Dermis microvascular lymphatic vessel endothelial cell (primary cell): ENCODE results near the gene POFUT2. TPM values are rescaled to one million over a fixed set of nuclear protein-coding genes. Genes with fewer than 3 reads are reported as not detected.

Source experiments
- DNase-seq, 2 donors: peaks; one replicate each; pipeline versions ENCODE4 v3.0.0 to v3.0.0-alpha.2; 2010; ENCODE audit warnings: low read depth in 2 of 2
- total RNA-seq: library from RNA; depleted of rRNA; stranded (reverse); fragments of >200 nt; gene quantifications from 2 replicates; pipeline ENCODE4 v1.2.1, GENCODE V29; 2014

Gene POFUT2
- total RNA-seq, 1 donor from 2014 or later, result 11.4 TPM

DNA sequence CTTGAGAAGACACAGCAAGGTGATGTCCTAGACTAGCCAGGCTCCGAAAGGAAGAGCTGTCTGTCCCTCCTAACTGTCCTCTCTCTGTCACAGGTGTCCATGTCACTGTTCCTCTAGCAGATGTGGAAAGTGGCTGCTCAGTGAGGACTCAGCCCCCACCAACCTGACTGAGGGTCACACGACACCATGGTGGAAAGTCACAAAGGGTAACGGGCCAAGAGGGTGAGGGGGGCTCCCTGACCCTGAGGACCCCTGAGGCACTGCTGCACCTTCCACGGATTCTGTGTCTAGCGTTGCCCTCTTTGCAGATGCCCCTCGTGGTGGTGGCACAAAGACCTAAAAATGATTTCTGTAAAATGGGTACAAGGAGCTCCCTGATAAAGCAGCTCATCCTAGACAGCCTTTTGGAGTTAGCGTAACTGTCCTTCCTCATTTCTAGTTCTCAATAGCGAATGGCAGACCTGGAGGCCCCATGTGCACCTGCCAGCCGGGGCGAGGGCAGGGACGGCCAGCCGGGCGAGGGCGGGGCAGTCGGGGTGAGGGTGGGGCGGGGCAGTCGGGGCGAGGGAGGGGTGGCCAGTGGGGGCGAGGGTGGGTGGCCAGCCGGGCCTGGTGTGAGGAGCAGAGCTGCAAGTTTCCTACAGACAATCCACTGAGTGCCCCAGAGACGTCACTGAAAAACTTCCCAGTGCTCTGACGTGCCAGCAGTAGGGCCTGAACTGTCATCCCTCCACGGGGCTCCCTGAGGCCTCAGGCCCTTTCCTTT, 23.4 kb downstream of the POFUT2 start:
- DNase-seq, result no peak

DNA sequence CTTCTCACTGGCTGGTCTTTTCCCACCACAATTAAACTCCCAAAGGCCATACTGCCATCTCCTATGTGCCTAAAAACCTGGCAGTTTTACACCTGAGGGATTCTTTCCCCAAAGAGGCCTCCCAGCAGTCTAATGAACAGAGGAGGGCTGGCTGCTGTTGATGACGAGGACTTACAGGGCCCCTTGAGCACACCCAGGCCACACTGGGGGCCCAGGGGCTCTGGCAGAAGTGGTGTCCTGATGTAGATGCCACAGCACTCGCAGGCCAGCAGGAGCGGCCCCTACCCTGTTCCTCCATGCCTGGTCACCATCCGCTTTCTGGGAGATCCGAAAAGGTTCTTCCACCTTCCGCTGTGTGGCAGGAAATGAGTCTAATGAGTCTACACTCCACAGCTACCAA, 24.2 kb downstream of the POFUT2 start:
- DNase-seq, result no peak

DNA sequence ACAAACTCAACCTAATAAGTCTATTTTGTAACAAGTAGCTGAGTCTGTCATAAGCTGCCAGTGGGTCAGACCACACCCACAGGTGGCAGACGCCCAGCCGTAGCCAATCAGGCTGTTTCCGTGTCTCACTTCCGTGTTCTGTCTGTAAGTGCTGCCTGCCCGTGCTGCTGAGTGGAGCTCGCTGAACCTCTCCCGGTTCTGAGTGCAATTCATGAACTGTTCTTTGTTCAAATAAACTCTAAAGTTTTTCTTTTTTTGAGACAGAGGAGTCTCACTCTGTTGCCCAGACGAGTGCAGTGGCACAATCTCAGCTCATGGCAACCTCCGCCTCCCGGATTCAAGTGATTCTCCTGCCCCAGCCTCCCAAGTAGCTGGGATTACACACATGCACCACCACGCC, 25.1 kb downstream of the POFUT2 start:
- peak in 1 of 2 donors; percentile 22 for DNase-seq

DNA sequence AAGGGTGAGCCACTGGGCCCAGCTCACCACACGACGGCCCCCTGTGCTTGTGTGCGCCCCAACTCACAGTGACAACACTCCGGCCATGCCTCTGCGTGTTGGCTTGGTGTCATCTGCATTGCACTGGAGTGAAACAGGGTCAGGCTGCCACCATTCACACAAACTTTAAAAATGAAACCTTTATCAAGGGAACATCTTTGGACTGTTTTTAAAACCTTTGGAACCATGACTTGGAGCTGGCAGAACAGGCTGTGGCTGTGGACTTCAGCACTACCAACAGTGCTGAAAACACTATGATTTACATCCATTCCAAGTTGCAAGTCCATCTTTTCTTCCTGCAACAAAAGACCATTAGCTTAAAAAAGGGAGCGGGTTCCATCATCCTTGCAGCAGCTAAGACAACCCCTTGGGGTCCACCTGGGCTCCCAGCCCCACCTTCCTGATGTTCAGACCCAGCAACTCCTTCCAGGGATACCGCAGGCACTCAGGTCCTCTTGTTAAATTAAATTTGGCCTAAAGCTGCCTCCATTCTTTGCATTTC, 25.6 kb downstream of the POFUT2 start:
- DNase-seq, result no peak

DNA sequence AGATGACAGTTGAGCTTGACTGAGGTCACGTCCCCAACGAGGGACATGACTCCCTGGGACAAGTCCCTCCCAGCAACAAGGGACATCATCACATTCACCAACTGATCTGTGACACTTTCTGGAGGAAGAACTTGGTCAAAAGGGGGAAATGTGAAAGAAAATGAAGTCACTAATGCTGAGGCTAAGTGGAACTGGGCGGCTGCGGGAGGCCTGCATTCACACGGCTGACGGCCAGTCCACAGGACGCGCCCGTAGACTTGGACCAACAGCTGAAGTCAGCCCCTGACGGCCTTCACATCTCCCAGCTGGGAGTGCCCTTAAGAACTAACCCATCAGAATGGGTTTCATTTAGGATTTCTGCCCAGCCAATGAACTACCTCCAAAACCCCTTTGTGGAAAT, 26.6 kb downstream of the POFUT2 start:
- DNase-seq, result no peak

DNA sequence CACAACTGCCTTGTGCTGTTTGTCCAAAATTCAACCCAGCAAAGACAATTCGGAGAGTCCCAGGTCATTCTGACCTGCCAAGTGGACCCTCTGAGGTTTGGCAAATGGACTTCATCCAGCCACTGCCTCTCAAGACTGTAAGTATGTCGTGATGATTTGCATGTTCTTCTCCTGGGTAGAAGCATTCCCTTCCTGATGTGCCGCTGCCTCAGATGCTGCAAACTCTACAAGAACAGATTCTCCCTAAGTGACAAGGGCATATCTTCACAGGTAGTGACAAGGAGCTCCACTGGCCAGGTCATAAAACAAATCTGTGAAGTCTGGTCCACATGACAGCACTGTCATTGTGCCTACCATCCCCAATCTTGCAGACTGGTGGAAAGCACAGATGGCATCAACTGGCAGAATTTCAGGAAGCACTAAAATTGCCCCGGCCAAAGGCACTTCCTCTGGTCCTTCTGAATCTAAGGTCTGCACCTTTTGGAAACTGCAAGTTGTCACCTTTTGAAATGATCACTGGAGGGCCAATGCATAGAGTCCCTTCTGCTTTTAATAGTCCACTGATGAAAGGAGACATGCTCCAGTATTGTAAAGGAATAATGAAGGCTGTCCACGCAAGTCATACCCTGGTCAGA, 27.4 kb downstream of the POFUT2 start:
- no peak for DNase-seq

DNA sequence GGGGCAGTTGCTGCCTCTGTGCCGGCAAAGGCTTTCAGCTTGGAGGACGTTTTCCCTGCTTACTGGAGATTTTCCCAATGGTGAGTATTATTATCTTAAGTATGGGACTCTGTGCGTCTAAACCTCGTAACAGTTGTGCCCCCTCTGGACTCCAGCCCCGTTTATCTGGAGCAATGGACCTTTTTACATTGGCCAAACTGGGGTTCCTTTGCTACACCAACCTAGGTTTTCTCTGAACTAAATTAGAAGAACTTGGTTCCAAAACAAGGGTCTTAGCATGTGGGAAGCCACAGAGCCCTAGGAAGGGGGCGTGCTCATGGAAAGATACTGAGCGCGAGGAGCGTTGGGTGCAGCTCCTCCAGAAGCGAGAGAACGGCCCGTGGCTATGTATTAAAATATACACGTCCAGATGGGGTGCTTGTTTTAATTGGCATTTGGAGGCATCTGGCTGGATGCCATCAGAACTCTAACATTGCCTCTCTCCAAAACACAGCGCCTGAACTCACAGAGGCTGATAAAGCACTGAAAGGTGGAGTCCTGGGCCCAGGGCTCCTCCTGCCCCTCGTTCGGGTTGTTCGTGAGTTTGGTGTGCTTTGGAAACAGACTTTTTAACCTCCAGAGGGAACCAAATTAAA, 28.4 kb downstream of the POFUT2 start:
- no peak for DNase-seq

DNA sequence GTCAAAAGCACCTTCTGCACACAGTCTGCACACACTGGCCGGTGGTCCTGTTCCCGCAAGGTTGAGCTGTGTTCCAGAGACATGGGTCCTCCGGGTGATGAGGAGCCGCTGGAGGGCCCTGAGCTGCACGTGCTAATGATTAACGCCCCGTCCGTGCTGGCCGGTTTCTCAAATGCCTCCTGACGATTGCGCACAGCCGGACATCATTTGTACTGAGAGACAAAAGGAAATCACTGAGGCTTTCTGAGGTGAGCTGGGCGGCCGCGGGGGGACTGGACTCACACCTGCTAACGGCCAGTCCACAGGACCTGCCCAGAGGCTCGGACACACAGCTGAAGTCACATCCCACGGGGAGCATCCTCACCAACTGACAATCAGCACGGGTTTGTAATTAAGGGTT, 29.2 kb downstream of the POFUT2 start:
- DNase-seq, result no peak

DNA sequence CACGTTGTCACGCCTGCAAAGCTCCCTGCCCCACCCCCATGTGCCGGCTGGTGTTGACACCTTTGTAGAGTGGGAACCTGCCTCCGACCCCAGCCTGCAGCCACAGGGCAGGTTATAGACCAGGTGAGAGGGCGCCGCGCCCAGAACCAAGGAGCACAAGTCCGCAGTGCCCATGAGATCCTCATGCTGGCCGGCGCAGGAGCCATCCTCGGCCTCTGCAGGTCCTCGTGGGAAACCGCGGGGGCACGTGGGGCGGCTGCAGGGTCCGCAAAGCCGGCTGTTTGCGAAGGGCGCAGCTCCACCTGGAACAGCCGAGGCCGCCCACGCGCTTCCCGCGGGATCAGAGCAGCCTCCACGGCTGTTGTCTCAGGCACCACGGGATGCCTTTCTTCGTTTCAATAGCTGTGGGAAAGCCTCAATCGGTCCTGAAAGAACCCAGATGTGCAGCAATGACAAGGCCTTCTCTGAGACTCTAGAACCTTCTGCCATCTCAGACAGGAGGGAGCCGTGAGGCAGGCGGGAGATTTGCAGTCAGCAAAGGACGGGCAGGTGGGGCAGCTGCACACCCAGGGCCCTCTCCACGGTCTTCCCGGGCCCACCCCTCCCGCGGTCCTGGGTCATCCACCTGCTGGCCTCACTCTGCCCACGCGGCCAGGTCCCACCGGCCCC, 29.9 kb downstream of the POFUT2 start:
- no peak for DNase-seq

DNA sequence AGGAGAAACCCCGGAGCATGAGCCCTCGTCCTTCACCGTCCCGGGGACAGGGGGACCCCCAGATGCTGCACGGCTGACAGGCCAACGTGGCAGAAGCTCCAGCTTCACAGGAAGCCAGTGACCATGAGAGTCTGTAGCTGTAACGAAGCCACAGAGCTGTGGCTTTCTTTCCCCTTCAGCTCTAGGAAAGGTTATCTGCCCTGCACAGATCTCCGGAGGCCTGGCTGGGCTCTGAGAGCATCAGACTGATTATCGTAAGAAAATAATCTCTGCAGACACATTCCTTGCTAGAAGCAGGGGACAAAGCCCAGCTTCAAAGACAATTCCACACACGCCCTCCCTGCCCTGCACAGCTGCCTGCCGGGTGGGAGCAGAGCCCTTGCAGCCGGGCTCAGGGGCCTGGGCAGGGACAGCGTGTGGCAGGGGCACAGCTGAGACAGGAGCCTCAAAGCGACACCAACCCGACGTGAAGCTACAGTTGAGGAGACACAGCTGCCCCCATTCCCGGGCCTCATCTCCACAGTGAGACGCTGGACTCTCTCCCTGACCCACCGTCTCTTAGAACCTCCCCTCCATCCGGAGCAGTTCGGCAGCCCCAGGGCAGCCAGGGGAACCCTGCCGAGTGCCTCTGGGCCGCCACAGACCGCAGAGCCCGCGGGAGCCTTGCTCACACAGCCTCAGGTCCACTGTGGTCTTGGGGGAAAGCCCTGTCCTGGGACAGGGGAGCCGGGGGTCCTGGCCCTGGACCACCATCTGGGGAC, 30.6 kb downstream of the POFUT2 start:
- peak in 1 of 2 donors; percentile 43 for DNase-seq

DNA sequence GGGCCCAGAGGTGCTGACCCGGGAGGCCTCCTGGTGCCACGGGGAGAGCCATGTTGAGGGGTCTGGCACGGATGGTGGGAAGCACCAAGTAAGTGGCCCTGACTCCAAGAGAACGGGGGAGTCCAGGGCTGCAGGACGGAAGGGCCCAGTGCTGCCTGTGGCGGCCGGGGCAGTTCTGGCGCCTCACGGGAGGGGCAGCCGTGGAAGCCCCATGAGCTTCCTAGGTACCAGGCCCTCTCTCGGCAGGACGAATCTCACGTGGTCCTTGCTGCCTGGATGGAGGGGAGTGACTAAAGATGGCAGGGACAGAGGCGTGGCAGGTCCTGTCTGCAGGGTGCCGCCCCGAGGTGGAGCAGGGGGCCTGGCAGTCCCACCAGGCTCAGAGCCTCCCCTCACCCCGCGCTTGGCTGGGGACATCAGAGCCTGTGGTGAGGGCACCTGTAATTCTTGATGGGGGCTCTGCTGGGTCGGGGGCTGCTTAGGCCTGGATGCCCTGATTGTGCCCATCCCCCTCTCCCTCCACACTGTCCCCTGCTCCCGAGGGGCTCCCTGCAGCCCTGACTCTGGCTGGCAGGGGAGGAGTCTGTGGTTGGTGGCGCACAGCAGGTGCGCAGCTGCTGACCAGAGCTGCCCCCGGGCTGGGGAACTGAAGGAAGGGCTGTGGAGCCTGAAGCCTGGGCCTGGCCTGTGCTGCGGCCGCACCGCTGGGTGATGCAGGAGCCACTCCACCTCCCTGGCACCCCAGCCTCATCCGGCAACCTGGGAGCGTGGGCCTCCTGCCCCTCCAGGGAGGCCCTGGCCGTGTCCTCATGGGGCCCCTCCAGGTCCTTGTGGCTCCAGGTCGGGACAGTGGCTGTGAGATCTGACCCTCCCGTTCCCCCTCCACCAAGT, 31.4 kb downstream of the POFUT2 start:
- DNase-seq, result no peak

DNA sequence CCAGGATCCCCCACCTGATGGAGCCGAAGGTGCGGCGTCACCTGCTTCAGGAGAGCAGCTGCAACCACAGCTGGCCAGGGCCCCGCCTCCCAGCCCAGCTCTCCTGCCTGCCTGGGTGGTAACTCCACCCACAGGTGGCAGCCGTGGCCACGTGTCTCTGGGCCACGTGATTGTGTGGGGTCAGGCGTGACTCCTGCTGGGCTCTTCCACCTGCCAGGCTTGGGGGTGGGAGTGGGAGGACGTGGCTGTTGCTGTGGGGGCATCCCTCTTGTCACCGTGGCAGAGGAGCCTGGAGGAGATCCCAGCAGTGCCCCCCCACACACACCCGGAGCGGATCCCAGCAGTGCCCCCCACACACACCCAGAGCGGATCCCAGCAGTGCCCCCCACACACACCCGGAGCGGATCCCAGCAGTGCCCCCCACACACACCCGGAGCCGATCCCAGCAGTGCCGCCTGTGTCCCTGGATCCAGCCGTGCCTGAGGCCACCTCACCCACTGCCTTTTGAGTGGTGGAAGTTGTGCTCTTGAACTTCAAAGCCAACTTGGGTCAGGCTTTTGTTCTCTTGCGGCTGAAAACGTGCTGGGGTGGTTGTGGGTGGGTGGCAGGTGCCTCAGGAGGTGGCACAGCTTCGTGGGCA, 32.2 kb downstream of the POFUT2 start:
- DNase-seq, result no peak

DNA sequence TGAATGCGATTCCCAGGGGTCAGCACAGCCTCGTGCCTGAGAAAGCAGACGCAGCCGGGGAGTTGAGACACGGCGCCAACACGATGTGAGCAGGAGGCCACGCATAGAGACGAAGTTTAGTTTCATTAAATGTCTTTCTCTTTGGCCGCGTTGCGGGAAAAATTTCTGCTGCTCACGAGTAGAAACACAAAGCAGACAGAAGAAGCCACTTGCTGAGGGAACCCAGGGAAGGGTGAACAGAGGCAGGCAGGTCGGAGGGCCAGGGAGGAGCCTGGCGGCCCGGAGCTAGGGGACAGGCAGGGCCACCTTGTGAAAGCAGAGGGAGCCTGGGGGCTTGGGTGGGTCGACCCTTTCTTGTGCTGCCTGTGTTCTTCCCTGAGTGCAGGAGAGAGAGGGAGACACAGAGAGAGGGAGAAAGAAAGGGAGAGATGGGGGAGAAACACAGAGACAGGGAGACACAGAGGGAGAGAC, 33.2 kb downstream of the POFUT2 start:
- DNase-seq, result no peak

DNA sequence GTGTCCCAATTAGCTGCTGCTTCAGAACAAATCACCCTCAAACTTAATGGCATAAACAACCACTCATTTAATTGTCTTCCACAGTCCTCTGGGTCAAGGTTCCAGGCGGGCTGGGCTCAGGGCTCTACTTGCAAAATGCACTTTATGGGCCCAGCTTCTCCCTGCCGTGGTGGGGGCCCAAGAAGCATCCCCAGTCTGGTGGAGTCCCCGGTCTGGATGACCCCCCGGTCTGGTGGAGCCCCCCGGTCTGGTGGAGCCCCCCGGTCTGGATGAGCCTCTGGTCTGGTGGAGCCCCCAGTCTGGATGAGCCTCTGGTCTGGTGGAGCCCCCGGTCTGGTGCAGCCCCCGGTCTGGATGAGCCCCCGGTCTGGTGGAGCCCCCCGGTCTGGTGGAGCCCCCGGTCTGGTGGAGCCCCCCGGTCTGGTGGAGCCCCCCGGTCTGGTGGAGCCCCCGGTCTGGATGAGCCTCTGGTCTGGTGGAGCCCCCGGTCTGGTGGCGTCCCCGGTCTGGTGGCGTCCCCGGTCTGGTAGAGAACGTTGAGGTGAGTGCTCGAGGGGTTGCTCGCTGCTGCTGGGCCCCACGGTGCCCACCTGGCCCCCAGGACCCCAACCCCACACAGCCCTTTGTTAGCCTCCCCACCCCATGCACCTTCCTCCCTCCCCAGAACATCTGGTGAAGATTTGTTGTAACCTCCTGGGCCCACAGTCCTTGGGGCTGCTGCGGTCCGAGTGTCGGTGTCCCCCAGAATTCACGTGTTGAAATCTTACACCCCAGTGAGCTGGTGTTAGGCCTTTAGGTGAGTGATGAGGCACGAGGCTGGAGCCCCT, 33.8 kb downstream of the POFUT2 start:
- no peak for DNase-seq

DNA sequence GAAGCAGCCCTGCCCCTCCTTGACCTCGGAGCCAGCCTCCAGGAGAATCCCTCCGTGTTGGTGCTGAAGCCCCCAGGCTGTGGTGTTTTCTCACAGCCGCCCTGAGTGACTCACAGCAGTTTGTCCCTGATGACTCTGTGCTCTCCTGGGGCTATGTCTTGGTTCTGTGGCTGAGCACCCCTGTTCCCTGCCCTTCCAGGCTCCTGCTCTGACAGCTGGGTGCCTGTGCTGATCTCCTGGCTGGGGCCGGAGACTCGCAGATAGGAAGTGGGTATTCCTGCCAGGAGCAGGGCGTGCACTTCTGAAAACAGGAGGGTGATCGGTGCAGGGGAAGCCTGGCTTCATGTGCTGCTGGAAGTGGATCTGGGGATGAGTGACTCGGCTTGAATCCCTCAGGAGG, 34.5 kb downstream of the POFUT2 start:
- DNase-seq, result peak in 1 of 2 donors; percentile 3

DNA sequence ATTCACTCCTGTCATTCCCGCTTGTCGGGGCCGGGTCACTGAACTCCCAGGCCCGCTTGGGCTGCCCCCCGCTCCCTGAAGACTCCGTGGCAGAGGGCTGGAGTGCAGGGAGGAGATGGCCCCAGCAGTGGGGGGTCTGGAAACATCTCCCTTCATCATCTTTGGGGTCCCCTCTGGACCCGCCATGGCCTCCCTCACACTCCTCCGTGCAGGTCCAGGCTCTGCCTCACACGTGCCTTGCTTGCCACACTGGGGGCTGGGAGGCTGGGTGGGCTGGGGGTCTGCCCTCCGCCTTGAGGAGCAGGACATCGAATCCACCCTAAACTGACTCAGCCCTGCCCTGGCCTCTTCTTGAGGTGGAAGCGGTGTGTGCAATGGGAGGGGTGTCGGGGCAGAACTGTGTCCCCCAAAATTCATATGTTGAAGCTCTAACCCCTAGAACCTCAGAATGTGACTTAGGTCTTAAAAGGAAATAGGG, 35.2 kb downstream of the POFUT2 start:
- DNase-seq, result no peak

DNA sequence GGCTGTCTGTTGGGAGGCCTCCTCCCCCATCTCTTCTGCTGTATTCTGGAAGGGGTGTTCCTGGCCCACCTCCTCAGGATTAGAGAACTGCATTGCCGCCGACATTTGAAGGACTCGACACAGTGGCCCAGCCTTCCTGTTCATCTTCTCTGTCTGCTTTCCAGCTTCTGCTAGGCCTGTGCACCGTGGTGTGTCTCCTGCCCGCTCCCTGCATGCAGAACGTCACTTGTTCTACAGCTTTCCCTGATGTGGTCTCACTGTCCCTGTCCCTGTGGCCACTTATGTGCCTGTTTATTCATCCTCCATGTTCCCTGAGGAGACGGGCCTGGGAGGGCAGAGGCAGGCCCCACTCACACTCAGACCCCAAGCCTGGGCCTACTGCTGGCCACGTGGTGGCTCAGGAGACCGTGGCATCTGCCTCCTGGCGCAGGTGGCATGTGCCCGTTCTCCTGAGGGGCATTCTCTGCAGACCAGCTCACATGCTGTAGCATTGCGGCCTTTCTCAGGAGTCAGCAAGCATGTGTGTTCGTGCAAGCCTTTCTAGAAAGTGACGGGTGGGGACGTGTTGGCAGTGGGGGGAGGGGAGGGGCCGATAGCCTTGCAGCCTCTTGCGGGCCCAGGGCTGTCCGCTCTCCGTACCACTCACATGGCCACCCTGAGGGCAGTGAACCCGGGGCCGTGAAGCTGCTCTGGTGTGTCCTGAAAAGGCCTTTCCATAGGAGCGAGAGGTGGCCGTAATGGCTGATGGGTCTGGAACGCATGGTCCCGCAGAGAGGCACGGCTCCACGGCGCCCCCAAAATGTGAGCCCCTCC, 35.9 kb downstream of the POFUT2 start:
- DNase-seq, result no peak
